ENCODE data around the gene OR52B6. TPM values are rescaled to one million over a fixed set of nuclear protein-coding genes. Genes with fewer than 3 reads are reported as not detected.

The OR52B6 gene
- total RNA-seq, 1 donor from 2014 or later, result not detected

Other genes with a start within 250 kb of the OR52B6 start
- 0.74 TPM for gene OR51B5, start 237.4 kb upstream of the OR52B6 start, total RNA-seq
- not detected for gene OR51B6, start 229.4 kb upstream of the OR52B6 start, total RNA-seq
- gene OR51M1, start 197.1 kb upstream of the OR52B6 start, total RNA-seq, result not detected
- not detected for gene OR51Q1, start 158.8 kb upstream of the OR52B6 start, total RNA-seq
- gene OR51I1, start 139.4 kb upstream of the OR52B6 start, total RNA-seq, result not detected
- gene OR51I2, start 131.6 kb upstream of the OR52B6 start, total RNA-seq, result not detected
- not detected for gene OR52D1, start 92.2 kb upstream of the OR52B6 start, total RNA-seq
- gene UBQLN3, start 70.9 kb upstream of the OR52B6 start, total RNA-seq, result under 0.01 TPM
- under 0.01 TPM for gene UBQLNL, start 64.2 kb upstream of the OR52B6 start, total RNA-seq
- gene OR52H1, start 32.3 kb upstream of the OR52B6 start, total RNA-seq, result not detected
- gene TRIM6, start 15.8 kb downstream of the OR52B6 start, total RNA-seq, result 0.25 TPM
- 0.74 TPM for gene TRIM34, start 44.1 kb downstream of the OR52B6 start, total RNA-seq
- 3.4 TPM for gene TRIM5, start 104.2 kb downstream of the OR52B6 start, total RNA-seq
- 10.6 TPM for gene TRIM22, start 108.9 kb downstream of the OR52B6 start, total RNA-seq
- not detected for gene OR56B1, start 155.6 kb downstream of the OR52B6 start, total RNA-seq
- 0.25 TPM for gene OR52N4, start 173.4 kb downstream of the OR52B6 start, total RNA-seq
- under 0.01 TPM for gene OR52N5, start 202.5 kb downstream of the OR52B6 start, total RNA-seq
- gene OR52N1, start 210.4 kb downstream of the OR52B6 start, total RNA-seq, result not detected
- not detected for gene OR52N2, start 228.0 kb downstream of the OR52B6 start, total RNA-seq

All from temporal lobe (tissue), 1 donor.